ENCODE results near the gene ASXL2.
"Not testable (repeated sequence)": the region's sequence is repeated elsewhere in the genome, so short reads cannot be mapped to it uniquely, and the experiment has no call there.

The ASXL2 gene

GRCh38 chr2:25878361-25879132 lies at the start of gene ASXL2:
TSS of gene ASXL2 (minus strand) at chr2:25878487. CDS start at chr2:25878222, 265 bp downstream.
- DNase-seq: peak; percentile 81 to 98

- no peak for DNase-seq
Observed at GRCh38 chr2:25926984-25927756, 48.9 kb upstream of the ASXL2 start.

- DNase-seq: no peak
Observed at GRCh38 chr2:25922501-25922900, 44.2 kb upstream of the ASXL2 start.

- no peak for DNase-seq
Observed at GRCh38 chr2:25920786-25921415, 42.6 kb upstream of the ASXL2 start.

- no peak for DNase-seq
Observed at GRCh38 chr2:25920336-25920735, 42.0 kb upstream of the ASXL2 start.

- DNase-seq: no peak
Observed at GRCh38 chr2:25917832-25918231, 39.5 kb upstream of the ASXL2 start.

GRCh38 chr2:25917411-25917810 lies 39.1 kb upstream of the ASXL2 start:
- DNase-seq: not testable (repeated sequence)

- DNase-seq: not testable (repeated sequence)
Observed at GRCh38 chr2:25915944-25916772, 37.9 kb upstream of the ASXL2 start.

GRCh38 chr2:25915411-25915810 lies 37.1 kb upstream of the ASXL2 start:
- not testable (repeated sequence) for DNase-seq

- not testable (repeated sequence) for DNase-seq
Observed at GRCh38 chr2:25913696-25913973, 35.3 kb upstream of the ASXL2 start.

- DNase-seq: no peak
Observed at GRCh38 chr2:25912851-25913695, 34.8 kb upstream of the ASXL2 start.

GRCh38 chr2:25909574-25909973 lies 31.3 kb upstream of the ASXL2 start:
- DNase-seq: not testable (repeated sequence)

GRCh38 chr2:25905126-25905525 lies 26.8 kb upstream of the ASXL2 start:
- DNase-seq: no peak

GRCh38 chr2:25903216-25903776 lies 25.0 kb upstream of the ASXL2 start:
- DNase-seq: no peak

- DNase-seq: no peak
Observed at GRCh38 chr2:25899404-25899970, 21.2 kb upstream of the ASXL2 start.

GRCh38 chr2:25897506-25897905 lies 19.2 kb upstream of the ASXL2 start:
- DNase-seq: no peak

- DNase-seq: not testable (repeated sequence)
Observed at GRCh38 chr2:25896308-25896707, 18.0 kb upstream of the ASXL2 start.

- DNase-seq: no peak
Observed at GRCh38 chr2:25895610-25896009, 17.3 kb upstream of the ASXL2 start.

- no peak for DNase-seq
Observed at GRCh38 chr2:25895018-25895417, 16.7 kb upstream of the ASXL2 start.

GRCh38 chr2:25894135-25894830 lies 16.0 kb upstream of the ASXL2 start:
- peak; percentile 57 to 92 for DNase-seq

- no peak for DNase-seq
Observed at GRCh38 chr2:25891672-25892071, 13.4 kb upstream of the ASXL2 start.
